HepG2 (cell line): ENCODE results near the gene LCAT. TPM values are rescaled to one million over a fixed set of nuclear protein-coding genes. Genes with fewer than 3 reads are reported as not detected.
A peak's percentile ranks its signal among the peaks of the same experiment; 100 is the strongest.

Source experiments
- BATF2 ChIP-seq: sonication (generic); formaldehyde crosslinking; IDR thresholded peaks from 2 replicates; pipeline ENCODE4 v1.8.0; 2022; ENCODE audit warnings: mild to moderate bottlenecking, missing genetic modification reagents, moderate library complexity
- GMEB1 ChIP-seq: sonication (generic); formaldehyde crosslinking; IDR thresholded peaks from 2 replicates; pipeline ENCODE4 v1.5.1; 2020; ENCODE audit warnings: missing genetic modification reagents, mild to moderate bottlenecking, borderline replicate concordance
- ZBTB40 ChIP-seq, 2 experiments: fragments of 450-650 bp in 1 of 2; sonication (generic) in 1 of 2; formaldehyde crosslinking in 1 of 2; IDR thresholded peaks; 2 replicates each; pipeline versions ENCODE4 v1.6.1 to v1.8.0; 2016 to 2022; ENCODE audit warnings: antibody characterized with exemption in 1 of 2, mild to moderate bottlenecking in 1 of 2, missing genetic modification reagents in 1 of 2
- ZNF326 ChIP-seq: sonication (generic); formaldehyde crosslinking; IDR thresholded peaks from 2 replicates; pipeline ENCODE4 v1.4.0; 2020; ENCODE audit warnings: missing genetic modification reagents, borderline replicate concordance
- ZNF710 ChIP-seq: sonication (generic); formaldehyde crosslinking; IDR thresholded peaks from 2 replicates; pipeline ENCODE4 v1.5.0; 2020; ENCODE audit warnings: mild to moderate bottlenecking, missing genetic modification reagents, borderline replicate concordance
- ZNF780A ChIP-seq: sonication (generic); formaldehyde crosslinking; IDR thresholded peaks from 2 replicates; pipeline ENCODE4 v1.8.0; 2022; ENCODE audit warnings: mild to moderate bottlenecking, missing genetic modification reagents, moderate library complexity
- ZSCAN29 ChIP-seq: sonication (generic); formaldehyde crosslinking; conservative IDR thresholded peaks from 2 replicates; pipeline ENCODE4 v1.4.0; 2020; ENCODE audit warnings: mild to moderate bottlenecking, missing genetic modification reagents
- polyA plus RNA-seq, 8 experiments: library from polyadenylated mRNA; depleted of rRNA in 3 of 8; stranded (reverse) in 7 of 8; unstranded in 1 of 8; fragments of >200 nt; fragmentation: Illumina TruSeq in 4 of 8; extraction: Trizol in 4 of 8; gene quantifications; 2 replicates each; pipeline versions ENCODE4 v1.2.1 to v1.2.3, GENCODE V29; 2011 to 2016; ENCODE audit warnings: low read depth in 4 of 8, missing spikeins in 1 of 8, mixed read lengths in 1 of 8; ENCODE audit not compliant: insufficient read depth in 1 of 8
- total RNA-seq, 5 experiments: library from RNA; depleted of rRNA; stranded (reverse); fragments of >200 nt; fragmentation: Illumina TruSeq; extraction: Trizol; gene quantifications; 2 replicates each; pipeline ENCODE4 v1.2.3, GENCODE V29; 2016; ENCODE audit warnings: low read depth in 1 of 5
- TF ChIP-seq, protein P1 (sequence below): sonication (generic); formaldehyde crosslinking; IDR thresholded peaks from 2 replicates; pipeline ENCODE4 v1.8.1; 2023; ENCODE audit warnings: missing genetic modification reagents, mild to moderate bottlenecking, borderline replicate concordance
- TF ChIP-seq, protein P2 (sequence below): sonication (generic); formaldehyde crosslinking; IDR thresholded peaks from 2 replicates; pipeline ENCODE4 v1.4.0; 2020; ENCODE audit warnings: missing genetic modification reagents

The LCAT gene
- total and polyA plus RNA-seq, 2 of the 13 experiments (the other 11 are each of a cell fraction or from before 2014, with no cell fraction given), result 36.1 to 38.9 TPM

DNA sequence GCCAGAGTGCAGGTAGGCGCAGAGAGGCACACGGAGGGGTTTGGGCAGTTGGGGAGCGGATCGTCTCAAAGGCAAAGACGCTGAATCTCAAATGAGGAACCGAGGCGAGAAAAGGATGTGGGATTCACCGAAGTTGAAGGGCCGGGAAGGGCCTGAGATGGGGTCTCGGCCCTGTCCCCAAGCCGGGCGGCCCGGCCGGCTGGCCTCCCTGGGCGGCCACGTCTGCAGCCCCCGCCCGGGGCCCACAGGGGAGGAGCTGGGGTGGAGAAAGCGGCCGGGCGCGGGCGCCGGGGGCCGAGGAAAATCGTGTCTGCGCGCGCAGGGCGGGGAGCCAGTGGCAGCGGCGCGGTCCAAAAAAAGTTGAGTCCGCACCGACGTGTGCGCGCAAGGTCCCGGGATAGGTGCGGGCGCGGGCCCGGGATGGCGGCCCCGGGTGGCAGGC, 24.1 kb upstream of the LCAT start (continued):
- TF ChIP-seq ZNF710 (CRISPR knock-in tag) (no peak), ZSCAN29 (CRISPR knock-in tag) (no peak), BATF2 (CRISPR knock-in tag) (peak; percentile 8; the same call in 1 of the 2 replicates), ZNF326 (no peak), ZBTB40 (IDR thresholded peaks at IDR 0.05) (no peak), ZBTB40 (CRISPR knock-in tag; IDR thresholded peaks at IDR 0.05) (peak; percentile 2; the same call in 1 of the 2 replicates), GMEB1 (CRISPR knock-in tag) (0 out of 2 replicates have a peak, but pooled peaks have one; percentile 11), ZNF780A (CRISPR knock-in tag) (0 out of 2 replicates have a peak, but pooled peaks have one; percentile 43)
- TF ChIP-seq, protein P1, sequence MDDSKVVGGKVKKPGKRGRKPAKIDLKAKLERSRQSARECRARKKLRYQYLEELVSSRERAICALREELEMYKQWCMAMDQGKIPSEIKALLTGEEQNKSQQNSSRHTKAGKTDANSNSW (CRISPR knock-in tag), result 0 out of 2 replicates have a peak, but pooled peaks have one; percentile 7
- TF ChIP-seq, protein P2, sequence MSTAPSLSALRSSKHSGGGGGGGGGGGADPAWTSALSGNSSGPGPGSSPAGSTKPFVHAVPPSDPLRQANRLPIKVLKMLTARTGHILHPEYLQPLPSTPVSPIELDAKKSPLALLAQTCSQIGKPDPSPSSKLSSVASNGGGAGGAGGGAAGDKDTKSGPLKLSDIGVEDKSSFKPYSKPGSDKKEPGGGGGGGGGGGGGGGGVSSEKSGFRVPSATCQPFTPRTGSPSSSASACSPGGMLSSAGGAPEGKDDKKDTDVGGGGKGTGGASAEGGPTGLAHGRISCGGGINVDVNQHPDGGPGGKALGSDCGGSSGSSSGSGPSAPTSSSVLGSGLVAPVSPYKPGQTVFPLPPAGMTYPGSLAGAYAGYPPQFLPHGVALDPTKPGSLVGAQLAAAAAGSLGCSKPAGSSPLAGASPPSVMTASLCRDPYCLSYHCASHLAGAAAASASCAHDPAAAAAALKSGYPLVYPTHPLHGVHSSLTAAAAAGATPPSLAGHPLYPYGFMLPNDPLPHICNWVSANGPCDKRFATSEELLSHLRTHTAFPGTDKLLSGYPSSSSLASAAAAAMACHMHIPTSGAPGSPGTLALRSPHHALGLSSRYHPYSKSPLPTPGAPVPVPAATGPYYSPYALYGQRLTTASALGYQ, result 0 out of 2 replicates have a peak, but pooled peaks have one; percentile 6
